GM11168 (cell line): ENCODE measurements around the gene ZNF814.
"Not testable (repeated sequence)": the region's sequence is repeated elsewhere in the genome, so short reads cannot be mapped to it uniquely, and the experiment has no call there.

Source experiments
- in situ Hi-C: fragments of 300-500 bp; cut with MboI; formaldehyde crosslinking; loops from one replicate; pipeline ENCODE4 v1.12.0; 2022; ENCODE audit warnings: low sequenced_read_pairs; ENCODE audit not compliant: unreplicated experiment

ZNF814 gene

DNA sequence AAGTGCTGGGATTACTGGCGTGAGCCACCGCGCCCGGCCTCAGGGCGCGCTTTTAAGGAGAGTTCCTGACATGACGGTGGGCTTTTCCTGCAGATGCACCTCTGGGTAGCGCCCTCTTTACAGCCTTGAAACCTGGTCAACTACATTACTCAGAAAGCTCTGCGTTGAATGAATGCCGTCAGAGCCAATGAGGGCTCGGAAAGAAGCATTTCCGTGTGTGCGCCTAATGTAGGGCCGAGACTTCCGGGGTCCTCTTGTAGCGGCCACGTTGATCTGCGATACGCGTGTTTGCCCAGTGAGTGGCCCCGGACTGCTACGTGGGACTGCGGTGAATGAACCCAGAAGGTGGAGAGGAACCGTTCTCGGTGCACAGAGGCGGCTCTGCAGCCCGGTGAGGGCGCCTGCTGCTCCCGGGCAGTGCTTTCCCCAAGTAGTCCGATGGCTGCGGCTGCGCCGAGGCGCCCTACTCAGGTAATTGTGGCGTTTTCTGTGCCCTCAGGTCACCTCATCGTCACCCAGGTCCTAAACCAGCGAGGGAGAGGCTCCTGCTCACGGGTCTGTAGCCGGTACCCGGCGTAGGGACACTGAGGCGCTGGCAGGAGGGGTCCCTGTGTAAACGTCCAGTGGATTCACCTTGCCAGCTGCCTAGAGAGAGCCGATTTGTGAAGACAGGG lies 69.2 kb downstream of the ZNF814 start:
- in situ Hi-C loops = no loop called here

- in situ Hi-C loops = no loop called here
Observed at GRCh38 chr19:57818378-57818777, 70.5 kb downstream of the ZNF814 start.

GRCh38 chr19:57817976-57818375 lies 70.9 kb downstream of the ZNF814 start:
- in situ Hi-C loops = no loop called here

- in situ Hi-C loops = no loop called here
Observed at GRCh38 chr19:57816652-57817051, 72.2 kb downstream of the ZNF814 start.

- in situ Hi-C loops = no loop called here
Observed at GRCh38 chr19:57815247-57816075, 73.4 kb downstream of the ZNF814 start.

DNA sequence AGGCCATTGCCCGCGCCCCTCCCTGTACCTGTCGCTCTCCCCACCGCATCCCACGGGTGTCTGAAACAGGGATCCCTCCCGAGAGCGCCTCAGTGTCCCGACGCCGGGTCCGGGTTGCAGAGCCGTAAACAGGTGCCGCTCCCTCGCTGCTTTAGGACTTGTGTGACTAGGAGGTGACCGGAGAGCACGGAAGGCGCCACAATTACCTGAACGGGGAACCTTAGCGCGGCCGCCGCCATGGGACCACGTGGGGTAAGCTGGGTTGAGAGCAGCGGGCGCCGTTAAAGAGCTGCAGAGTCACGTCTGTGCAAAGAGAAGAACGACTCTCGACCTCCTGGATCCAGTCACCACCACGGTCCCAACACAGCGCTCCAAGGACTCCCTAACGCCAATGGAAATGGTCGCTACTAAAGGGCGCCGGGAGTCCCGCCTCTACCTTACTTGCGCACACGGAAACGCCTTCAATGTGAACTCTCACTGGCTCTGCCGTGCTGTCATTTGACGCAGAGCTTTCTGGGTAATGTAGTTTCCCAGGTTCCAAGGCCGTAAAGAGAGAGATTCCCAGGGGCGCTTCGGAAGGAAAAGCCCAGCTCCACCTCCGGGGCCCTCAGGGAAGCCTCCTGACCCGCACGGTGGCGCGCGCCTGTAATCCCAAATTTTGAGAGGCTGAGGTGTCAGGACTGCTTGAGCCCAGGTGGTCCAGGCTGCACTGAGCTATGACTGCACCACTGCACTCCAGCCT lies 74.2 kb downstream of the ZNF814 start, which contains the start of gene ZNF552:
Gene ZNF552 (minus strand): TSS at position 409 of the 742 bp plus-strand sequence. CDS start 170 bp downstream, at position 239.
- in situ Hi-C loops = no loop called here

DNA sequence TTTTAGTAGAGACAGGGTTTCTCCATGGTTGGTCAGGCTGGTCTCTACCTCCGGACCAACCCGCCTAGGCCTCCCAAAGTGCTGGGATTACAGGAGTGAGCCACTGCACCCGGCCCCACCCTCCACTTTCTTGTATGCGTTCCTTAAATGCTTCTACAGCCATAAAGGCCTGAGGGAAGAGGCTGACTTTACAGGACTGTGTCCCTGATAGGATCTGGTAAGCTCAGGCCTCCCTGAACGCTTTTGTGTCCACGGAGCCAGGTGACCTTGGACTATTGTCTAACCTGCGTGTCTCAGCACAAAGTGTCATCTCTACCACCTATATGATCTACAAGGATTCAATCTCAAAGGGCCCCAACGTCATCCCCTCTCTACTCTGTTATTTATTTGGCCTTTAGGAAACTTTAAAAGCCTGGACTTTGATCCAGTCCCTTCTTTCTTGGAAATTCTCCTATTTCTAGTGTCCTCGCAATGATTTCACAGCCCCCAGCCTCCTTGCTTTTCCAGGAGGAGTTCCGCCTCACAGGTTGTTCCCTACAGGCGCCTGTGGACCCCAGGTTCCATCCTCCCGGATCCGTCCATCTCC lies 74.8 kb downstream of the ZNF814 start:
- in situ Hi-C loops = no loop called here

GRCh38 chr19:57812975-57813820 lies 75.6 kb downstream of the ZNF814 start:
- in situ Hi-C loops = not testable (repeated sequence)

- in situ Hi-C loops = no loop called here
Observed at GRCh38 chr19:57812226-57812625, 76.6 kb downstream of the ZNF814 start.

- in situ Hi-C loops = not testable (repeated sequence)
Observed at GRCh38 chr19:57810410-57811295, 78.2 kb downstream of the ZNF814 start.

GRCh38 chr19:57807541-57807940 lies 81.3 kb downstream of the ZNF814 start:
- in situ Hi-C loops = no loop called here

GRCh38 chr19:57803594-57804325 lies 85.1 kb downstream of the ZNF814 start:
- in situ Hi-C loops = no loop called here

DNA sequence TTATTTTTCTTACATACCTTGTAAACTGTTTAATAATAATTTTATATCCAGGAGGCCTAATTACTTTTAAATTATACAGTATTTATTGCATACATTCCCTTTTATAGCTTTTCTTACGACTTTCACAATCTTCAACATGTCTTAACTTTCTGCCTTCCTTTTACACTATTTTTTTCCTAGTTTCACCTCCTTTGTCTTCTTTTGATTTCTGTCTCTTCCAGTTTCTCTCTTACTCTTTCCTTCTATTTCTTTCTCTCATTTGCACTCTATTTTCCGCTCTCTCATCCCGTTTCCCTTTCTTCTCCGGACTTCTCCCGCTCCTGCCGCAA lies 85.6 kb downstream of the ZNF814 start:
- in situ Hi-C loops = no loop called here

GRCh38 chr19:57802269-57802668 lies 86.6 kb downstream of the ZNF814 start:
- in situ Hi-C loops = no loop called here

DNA sequence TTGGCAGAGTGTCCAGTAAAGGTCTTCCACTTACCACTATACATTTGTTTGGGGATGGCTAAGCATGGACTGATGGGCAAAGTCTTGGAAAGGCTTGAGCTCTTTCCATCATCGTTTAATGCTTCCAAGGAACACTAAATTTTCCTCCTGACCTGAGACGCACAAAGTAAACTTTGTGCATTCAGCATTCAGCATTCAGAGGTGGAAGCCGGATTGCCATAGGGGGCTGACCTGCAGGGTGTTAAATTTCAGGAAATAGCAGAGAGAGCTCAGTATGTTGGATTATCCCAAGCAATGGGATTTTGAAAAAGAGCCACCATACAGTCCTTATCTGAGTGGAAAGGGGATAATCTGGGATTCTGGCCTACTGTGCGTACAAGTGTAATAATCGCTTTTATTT lies 88.1 kb downstream of the ZNF814 start:
- in situ Hi-C loops = no loop called here
